Smooth muscle cell (in vitro differentiated cells): ENCODE data around the gene CAPN14. TPM values are rescaled to one million over a fixed set of nuclear protein-coding genes. Genes with fewer than 3 reads are reported as not detected.

ENCODE experiments used
- DNase-seq: peaks from one replicate; lab custom pipeline; 2025; ENCODE audit not compliant: unreplicated experiment; lab: John Stamatoyannopoulos, UW
- H2AFZ ChIP-seq: fragments of 200-600 bp; sonication (generic); 2 replicates; pipeline ENCODE4 v1.6.0; 2016; ENCODE audit warnings: antibody characterized with exemption, low read depth, mild to moderate bottlenecking
- H3F3A ChIP-seq: fragments of 200-600 bp; sonication (generic); 2 replicates; pipeline ENCODE4 v1.6.0; 2017; ENCODE audit warnings: antibody characterized with exemption, low read depth
- H3K27ac ChIP-seq: fragments of 200-600 bp; sonication (generic); 2 replicates; pipeline ENCODE4 v1.5.1; 2016; ENCODE audit warnings: low read depth, mild to moderate bottlenecking
- H3K27me3 ChIP-seq: fragments of 200-600 bp; sonication (generic); 2 replicates; pipeline ENCODE4 v1.6.1; 2016; ENCODE audit warnings: low read depth, mild to moderate bottlenecking
- H3K36me3 ChIP-seq: fragments of 200-600 bp; sonication (generic); 2 replicates; pipeline ENCODE4 v1.5.1; 2016; ENCODE audit warnings: low read depth
- H3K4me1 ChIP-seq: fragments of 200-600 bp; sonication (generic); 2 replicates; pipeline ENCODE4 v1.5.1; 2016; ENCODE audit warnings: low read depth
- H3K4me2 ChIP-seq: fragments of 200-600 bp; sonication (generic); 2 replicates; pipeline ENCODE4 v1.6.0; 2016; ENCODE audit warnings: mild to moderate bottlenecking
- H3K4me3 ChIP-seq: fragments of 200-600 bp; sonication (generic); 2 replicates; pipeline ENCODE4 v1.5.1; 2016; ENCODE audit warnings: mild to moderate bottlenecking
- H3K79me2 ChIP-seq: fragments of 200-600 bp; sonication (generic); 2 replicates; pipeline ENCODE4 v1.6.0; 2016; ENCODE audit warnings: low read depth, mild to moderate bottlenecking
- H3K9ac ChIP-seq: fragments of 200-600 bp; sonication (generic); 2 replicates; pipeline ENCODE4 v1.6.0; 2016; ENCODE audit warnings: low read depth
- H3K9me3 ChIP-seq: fragments of 200-600 bp; sonication (generic); replicated peaks from 2 replicates; pipeline ENCODE4 v1.5.1; 2016; ENCODE audit warnings: low read depth
- H4K20me1 ChIP-seq: fragments of 200-600 bp; sonication (generic); 2 replicates; pipeline ENCODE4 v1.6.0; 2016; ENCODE audit warnings: low read depth
- CTCF ChIP-seq: fragments of 200-600 bp; sonication (generic); IDR thresholded peaks from 2 replicates; pipeline ENCODE4 v1.5.1; 2017; ENCODE audit warnings: borderline replicate concordance, mild to moderate bottlenecking, antibody characterized with exemption; ENCODE audit not compliant: insufficient read depth, poor library complexity, severe bottlenecking
- WGBS: methylation state at CpG from one replicate; pipeline ENCODE4 v1.1.7; 2016; ENCODE audit warnings: low lambda C conversion rate; 5-methylcytosine and 5-hydroxymethylcytosine counted together
- polyA plus RNA-seq: library from polyadenylated mRNA; unstranded; fragments of >200 nt; fragmentation: Nextera tagmentation; extraction: Ambion mirVana; gene quantifications from 2 replicates; pipeline ENCODE4 v1.2.1, GENCODE V29; 2016
- total RNA-seq: library from RNA; depleted of rRNA; stranded (reverse); fragments of >200 nt; gene quantifications from 2 replicates; pipeline ENCODE4 v1.2.3, GENCODE V29; 2014

CAPN14 gene
- total and polyA plus RNA-seq, 2 experiments from 2014 or later, result 0.13 to 0.55 TPM

GRCh38 chr2:31246184-31246852 lies 29.0 kb upstream of the CAPN14 start:
- DNase-seq, result no peak
- 95% methylated on average over 3 of the region's 3 CpGs for WGBS
- Histone ChIP-seq H4K20me1 (peaks cover 25% of the 10 kb centered on the region), H3K27me3 (no peaks in the 10 kb centered on the region), H2AFZ (no peak overlapping the region), H3K36me3 (no peaks in the 10 kb centered on the region), H3K9me3 (no peaks in the 10 kb centered on the region), H3F3A (no peaks in the 10 kb centered on the region), H3K4me3 (no peak overlapping the region), H3K4me1 (no peaks in the 10 kb centered on the region), H3K27ac (no peak overlapping the region), H3K9ac (no peak overlapping the region), H3K79me2 (no peaks in the 10 kb centered on the region), H3K4me2 (no peak overlapping the region)
- no peak for TF ChIP-seq CTCF

GRCh38 chr2:31244101-31244500 lies 26.8 kb upstream of the CAPN14 start:
- Histone ChIP-seq H3K4me3 (no peak overlapping the region), H3K79me2 (no peaks in the 10 kb centered on the region), H4K20me1 (peaks cover 44% of the 10 kb centered on the region), H3K4me2 (no peak overlapping the region), H3K4me1 (no peaks in the 10 kb centered on the region), H3K36me3 (no peaks in the 10 kb centered on the region), H3K9me3 (no peaks in the 10 kb centered on the region), H3K27me3 (no peaks in the 10 kb centered on the region), H3K27ac (no peak overlapping the region), H3F3A (no peaks in the 10 kb centered on the region), H2AFZ (no peak overlapping the region), H3K9ac (no peak overlapping the region)
- 96% methylated on average over 10 of the region's 10 CpGs for WGBS
- no peak for DNase-seq
- TF ChIP-seq CTCF, result no peak

GRCh38 chr2:31243053-31243452 lies 25.7 kb upstream of the CAPN14 start:
- H3K4me1 ChIP-seq, result no peaks in the 10 kb centered on the region
- H3K4me3 ChIP-seq, result no peak overlapping the region
- no peaks in the 10 kb centered on the region for H3F3A ChIP-seq
- H3K27me3 ChIP-seq, result no peaks in the 10 kb centered on the region
- no peak for DNase-seq
- no peak overlapping the region for H3K9ac ChIP-seq
- peaks cover 54% of the 10 kb centered on the region for H4K20me1 ChIP-seq
- H3K79me2 ChIP-seq, result peaks cover 2% of the 10 kb centered on the region
- H2AFZ ChIP-seq, result no peak overlapping the region
- no peak overlapping the region for H3K4me2 ChIP-seq
- whole genome bisulfite sequencing, result 97% methylated on average over 5 of the region's 5 CpGs
- no peaks in the 10 kb centered on the region for H3K9me3 ChIP-seq
- no peak for TF ChIP-seq CTCF
- H3K36me3 ChIP-seq, result no peaks in the 10 kb centered on the region
- H3K27ac ChIP-seq, result no peak overlapping the region

GRCh38 chr2:31241625-31242270 lies 24.4 kb upstream of the CAPN14 start:
- Histone ChIP-seq H4K20me1 (peaks cover 65% of the 10 kb centered on the region), H2AFZ (no peak overlapping the region), H3K4me2 (no peak overlapping the region), H3F3A (no peaks in the 10 kb centered on the region), H3K36me3 (no peaks in the 10 kb centered on the region), H3K9me3 (no peaks in the 10 kb centered on the region), H3K4me1 (no peaks in the 10 kb centered on the region), H3K27ac (no peak overlapping the region), H3K4me3 (no peak overlapping the region), H3K79me2 (peaks cover 11% of the 10 kb centered on the region), H3K9ac (no peak overlapping the region), H3K27me3 (no peaks in the 10 kb centered on the region)
- no peak for DNase-seq
- TF ChIP-seq CTCF, result no peak
- WGBS, result 95% methylated on average over 10 of the region's 10 CpGs
